GM20000 (cell line): Measurements from ENCODE around the gene ERV3-1.

Experiments
- DNase-seq: peaks from one replicate; pipeline ENCODE4 v3.0.0; 2012; ENCODE audit warnings: low spot score
- CTCF ChIP-seq: IDR thresholded peaks from 2 replicates; pipeline ENCODE4 v1.5.1; 2012; ENCODE audit warnings: mild to moderate bottlenecking, control low read depth; ENCODE audit errors: extremely low read depth, missing control alignments

The ERV3-1 gene

GRCh38 chr7:64997164-64997908, 9.2 kb downstream of the ERV3-1 start:
- no peak for TF ChIP-seq CTCF
- DNase-seq, result no peak

- DNase-seq, result no peak
- TF ChIP-seq CTCF, result no peak
These were observed 10.2 kb downstream of the ERV3-1 start for GRCh38 chr7:64996305-64996704.

- TF ChIP-seq CTCF, result no peak
These were observed 12.6 kb downstream of the ERV3-1 start for GRCh38 chr7:64993901-64994300.

GRCh38 chr7:64992971-64993370, 13.5 kb downstream of the ERV3-1 start:
- no peak for DNase-seq

More at GRCh38 chr7:64993901-64994300, 12.6 kb downstream of the ERV3-1 start:
- no peak for DNase-seq

GRCh38 chr7:64990936-64991335, 15.6 kb downstream of the ERV3-1 start, which contains the start of gene ZNF117:
Gene ZNF117, minus strand, starts transcription at chr7:64991036.
- no peak for DNase-seq
- TF ChIP-seq CTCF, result no peak

More at GRCh38 chr7:64992971-64993370, 13.5 kb downstream of the ERV3-1 start:
- no peak for TF ChIP-seq CTCF

- DNase-seq, result no peak
- TF ChIP-seq CTCF, result no peak
These were observed 16.3 kb downstream of the ERV3-1 start for GRCh38 chr7:64990216-64990615.

GRCh38 chr7:64978497-64979203, 27.8 kb downstream of the ERV3-1 start:
- TF ChIP-seq CTCF, result no peak
- DNase-seq, result no peak
